CD4-positive, alpha-beta T cell treated with Interferon alpha-2 for 1 hour (primary cell): ENCODE measurements around the gene NDUFS2.

Source experiments
- DNase-seq, 2 donors: peaks; one replicate each; pipeline ENCODE4 v3.0.0-alpha.2; 2020 to 2022

The NDUFS2 gene

DNA sequence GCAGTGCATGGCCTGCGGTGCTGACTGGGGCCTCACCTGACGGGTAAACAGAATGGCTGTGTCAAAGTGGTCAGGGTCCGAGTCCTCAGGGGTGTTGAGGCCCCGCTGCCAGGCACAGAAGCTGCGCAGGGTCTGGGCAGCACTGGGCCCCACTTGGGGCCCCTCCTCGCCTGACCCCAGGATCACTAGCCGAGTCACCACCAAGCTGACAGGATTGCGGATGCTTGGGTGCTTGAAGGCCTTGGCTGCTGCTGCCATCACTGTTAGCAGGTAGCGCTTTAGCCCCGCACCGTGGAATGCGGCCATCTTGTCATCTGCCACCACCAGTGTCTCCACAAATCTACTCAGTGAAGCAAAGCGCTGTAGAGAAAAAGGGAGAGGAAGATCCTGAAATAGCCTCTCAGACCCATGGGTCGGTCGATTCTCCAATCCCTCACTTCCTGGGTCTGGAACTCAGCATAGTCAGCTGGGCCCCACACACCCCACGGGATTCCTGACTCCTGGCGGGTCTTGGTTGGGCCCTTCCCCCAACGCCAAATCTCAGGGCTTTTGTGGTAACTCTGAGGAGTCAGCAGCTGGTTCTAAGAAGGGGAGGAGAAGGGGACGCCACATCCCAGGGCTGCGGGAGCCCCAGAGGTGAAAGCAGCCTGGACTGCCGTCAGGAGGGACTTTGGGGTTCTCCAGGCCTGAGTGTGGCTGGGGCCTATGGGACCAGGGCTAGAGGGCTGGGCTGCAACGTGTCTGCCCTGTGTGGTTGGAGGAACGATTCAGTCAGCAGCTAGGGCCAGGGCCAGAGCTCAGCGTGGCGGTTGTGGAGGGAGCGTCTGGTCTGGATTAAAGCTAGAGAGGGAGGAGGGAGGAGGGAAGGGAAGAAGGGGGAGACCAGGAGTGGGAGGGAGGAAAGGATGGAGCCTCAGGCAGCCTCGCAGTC lies 5.4 kb upstream of the NDUFS2 start:
- no peak for DNase-seq

DNA sequence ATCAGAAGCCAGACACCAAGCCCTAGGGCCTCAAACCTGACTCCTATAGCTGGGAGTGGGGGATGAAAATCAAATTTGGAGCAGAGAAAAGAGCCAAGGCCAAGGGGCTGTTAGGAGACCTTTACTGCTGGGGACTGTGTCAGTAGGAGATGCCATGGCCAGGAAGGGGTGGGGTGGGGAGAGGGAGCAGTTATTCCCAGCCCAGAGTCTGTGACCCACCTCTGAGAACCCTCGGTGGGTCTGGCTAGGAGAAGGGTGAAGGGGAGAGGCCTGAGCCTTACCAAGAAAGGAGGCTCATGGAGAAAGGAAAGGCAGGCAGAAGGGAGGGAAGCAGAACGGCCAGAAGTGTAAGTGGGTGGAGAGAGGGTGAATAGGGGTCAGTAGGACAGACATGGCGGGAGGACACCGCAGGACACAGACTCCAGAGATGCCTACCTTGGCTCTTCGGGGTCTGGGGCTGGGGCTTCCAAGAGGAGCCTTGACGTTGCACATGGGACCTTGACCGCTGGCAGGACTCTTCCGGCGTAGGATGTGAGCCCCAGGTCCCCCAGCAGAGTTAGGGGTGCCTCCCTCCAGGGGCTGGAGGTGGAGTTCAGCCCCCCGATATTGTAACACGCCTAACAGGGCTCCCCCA lies 4.5 kb upstream of the NDUFS2 start:
- DNase-seq = no peak

DNA sequence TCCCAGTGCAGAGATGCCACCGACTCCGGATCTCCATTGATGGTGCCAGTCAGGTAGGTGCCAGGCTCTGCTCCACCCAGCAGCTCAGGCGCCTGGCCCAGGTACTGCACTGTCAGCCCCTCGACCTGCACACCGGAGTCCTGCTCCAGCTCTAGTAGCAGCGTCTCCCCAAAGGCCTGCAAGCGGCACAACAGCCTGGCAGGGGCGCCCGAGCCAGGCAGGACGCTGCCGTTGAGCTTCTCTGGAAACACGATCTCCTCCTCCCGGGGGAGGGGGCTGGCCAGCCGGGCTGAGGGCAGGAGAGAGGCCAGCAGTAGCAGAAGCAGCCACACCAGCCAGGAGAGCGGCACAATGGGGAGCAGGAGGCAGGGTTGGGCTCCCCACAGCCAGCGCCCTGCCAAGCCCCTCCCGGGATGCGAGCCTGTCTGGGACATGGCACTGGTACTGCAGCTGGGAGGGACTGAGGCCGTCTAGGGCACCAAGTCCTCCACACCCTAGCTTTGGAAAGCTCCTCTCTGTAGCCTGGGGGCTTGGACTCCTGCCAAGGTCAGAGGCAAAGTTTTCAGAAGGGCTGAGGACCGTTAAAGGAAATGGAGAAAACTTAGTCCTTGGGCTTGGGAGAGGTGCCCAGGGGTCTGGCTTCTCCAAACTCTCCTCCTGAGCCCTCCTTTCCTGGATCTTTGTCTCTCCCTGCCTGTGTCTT lies 3.8 kb upstream of the NDUFS2 start:
- no peak for DNase-seq

DNA sequence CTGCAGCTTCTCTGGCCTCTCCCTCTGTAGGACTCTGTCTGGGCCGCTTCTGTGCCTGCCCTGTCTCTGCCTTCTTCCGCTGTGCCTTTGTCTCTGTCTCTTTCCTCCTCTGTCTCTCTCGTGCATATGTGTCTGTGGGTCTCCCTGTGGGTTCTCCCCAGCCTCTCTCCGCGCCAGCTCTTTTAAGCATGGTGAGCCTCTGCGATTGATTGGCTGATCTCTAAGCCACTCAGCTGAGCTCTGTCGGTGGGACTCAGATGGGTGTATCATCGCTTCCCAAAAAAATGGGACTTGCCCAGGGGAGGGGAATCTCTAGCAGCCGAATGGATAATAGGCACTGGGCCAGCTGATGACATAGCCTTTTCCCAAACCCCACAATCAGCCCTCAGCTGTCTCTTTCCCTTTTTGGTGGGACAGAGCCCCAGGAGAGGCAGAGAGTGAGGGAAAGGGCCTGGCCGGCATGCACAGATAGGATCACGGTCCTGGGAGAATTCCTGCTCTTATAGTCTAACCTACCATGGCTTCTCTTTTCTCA lies 3.2 kb upstream of the NDUFS2 start, which contains the start of gene ADAMTS4:
Gene ADAMTS4, minus strand, starts transcription at position 158 of the 535 bp plus-strand sequence. CDS start 427 bp downstream, outside the sequence.
- no peak for DNase-seq

DNA sequence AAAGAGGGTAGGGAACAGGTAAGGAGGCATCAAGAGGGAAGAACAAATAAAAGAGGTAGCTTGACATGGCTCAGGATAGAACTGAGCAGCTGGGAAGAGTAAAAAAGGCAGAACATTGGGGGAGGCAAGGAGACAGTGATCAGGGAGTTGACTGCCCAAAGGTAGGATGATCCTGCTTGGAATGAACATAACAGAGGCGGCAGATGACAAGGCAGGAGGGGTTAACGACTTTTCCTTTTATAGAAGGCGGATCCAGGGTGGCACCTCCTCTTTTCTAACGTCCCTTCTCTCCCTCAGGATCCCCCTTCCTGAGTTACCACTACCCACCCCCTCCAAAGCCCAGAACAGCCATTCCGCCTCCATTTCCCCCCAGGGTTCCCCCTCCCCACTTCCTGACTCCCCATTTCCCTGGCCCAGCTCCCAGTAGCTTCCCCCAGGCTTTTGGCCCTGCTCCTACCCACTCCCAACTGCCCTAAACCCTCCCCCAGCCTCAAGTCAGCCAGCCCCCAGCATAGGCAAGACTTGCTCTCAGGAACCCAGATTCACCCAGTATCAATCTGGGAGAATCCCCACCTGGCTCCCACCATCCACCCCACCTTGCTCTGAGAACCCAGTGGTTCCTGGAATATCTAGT lies 2.5 kb upstream of the NDUFS2 start:
- no peak for DNase-seq

DNA sequence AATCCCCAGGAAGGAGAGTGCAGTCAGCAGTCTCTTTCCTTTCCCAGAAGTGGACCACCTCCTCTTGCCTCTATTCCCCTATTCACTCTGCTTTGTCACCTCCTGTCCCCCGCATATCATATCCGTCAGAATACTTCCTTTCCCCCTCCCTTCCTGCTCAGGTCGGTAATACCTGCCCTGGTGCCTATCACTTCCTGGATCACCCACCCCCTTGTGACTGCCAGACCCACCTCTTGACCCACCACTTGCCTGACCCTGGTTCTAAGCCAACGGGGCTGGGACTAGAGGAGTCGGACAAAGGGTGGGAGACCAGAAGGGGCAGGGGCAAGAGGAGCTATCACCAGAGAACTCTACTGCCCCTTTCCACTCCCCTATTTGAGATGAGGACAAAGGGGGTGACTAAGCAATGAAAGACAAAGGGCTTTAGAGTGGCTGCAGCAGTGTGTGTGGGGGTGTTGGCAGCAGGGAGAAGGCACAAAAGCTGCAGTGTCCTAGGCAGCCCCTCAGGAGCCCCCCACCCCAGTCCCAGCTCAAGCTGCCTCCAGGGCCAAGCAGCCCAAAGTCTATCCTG lies 1.7 kb upstream of the NDUFS2 start:
- DNase-seq = peak; percentile 30 to 71

DNA sequence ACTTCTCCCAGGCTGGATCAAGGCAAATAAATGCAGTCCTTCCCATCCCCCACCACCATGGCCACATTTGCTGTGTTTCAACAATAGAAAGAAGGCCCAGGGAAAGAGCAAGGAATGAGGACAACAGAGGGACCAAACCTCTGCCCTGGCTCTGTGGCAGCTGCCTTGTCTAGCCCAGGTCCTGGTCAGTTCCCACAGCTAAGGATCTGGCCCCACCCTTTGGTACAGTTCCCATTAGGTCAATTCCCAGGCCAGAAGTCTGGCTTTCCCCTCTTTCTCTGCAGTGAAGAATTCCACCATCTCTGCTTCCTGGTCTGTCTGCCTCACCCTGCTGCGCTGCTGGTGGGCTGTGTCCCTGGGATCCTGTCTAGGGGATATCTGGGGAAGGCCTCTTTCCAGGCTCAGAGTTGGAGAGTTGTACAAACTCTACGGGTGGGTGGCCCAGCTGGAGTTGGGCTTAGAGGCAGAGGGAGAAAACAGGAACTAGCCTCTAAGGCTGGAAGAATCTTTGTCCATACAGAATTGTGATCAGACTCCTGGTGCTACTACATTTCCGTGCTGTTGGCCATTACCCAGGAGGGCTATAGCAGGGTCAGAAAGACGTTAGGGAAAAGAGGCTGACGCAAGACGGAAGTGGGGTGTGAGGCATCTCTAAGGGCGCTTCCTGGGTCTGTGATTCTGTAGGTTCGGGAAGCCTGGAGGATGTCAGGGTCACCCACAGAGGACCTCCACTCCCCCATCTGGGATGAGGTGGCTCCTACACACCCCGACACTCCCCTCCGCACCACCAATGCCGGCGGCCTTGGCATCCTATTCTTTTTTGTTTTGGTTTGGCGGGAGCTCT lies 953 bp upstream of the NDUFS2 start:
- DNase-seq = no peak

DNA sequence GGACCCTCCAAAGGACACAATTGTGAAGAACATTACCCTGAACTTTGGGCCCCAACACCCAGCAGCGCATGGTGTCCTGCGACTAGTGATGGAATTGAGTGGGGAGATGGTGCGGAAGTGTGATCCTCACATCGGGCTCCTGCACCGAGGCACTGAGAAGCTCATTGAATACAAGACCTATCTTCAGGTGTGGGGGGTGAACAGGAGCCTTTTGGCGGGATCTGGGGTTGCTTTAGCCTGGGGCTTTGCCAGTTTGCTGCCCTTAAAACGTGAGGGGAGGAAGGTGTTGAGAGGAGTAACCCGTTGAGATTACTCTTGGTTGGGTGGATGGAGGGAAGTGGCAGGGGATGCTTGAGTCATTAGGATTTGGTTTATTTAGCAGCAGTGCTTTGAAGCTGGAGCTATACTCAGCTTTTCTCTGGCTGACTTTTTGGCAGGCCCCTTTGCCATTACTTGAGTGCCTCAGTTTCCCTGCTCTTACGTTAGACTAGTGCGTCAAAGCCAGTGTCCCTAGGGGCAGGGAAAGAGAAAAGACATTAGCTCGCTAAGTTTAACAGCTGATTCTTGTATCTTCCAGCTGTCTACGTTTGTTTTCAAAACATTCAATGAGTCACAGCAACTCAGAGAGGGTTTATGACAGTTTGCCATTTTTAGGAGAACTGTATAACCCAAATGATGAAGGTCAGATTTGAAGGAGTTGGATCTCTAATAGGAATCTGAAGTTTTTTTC lies 4.4 kb downstream of the NDUFS2 start:
- DNase-seq = no peak

DNA sequence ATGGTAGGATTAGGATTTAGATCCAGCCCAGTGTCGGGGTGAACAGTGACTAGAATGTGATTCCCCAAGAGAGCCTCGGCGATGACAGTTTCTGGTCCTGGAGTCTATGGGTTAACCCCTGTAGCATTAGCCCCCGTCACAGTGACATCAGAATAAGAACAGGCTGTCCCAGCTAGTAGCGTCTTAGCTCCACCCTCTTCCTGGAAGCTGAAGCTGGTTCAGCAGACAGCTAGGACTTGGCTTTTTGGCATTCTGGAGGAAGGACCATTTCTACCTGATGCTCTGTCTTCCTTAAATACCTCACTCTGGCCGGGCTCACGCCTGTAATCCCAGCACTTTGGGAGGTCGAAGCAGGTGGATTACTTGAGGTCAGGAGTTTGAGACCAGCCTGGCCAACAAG lies 5.0 kb downstream of the NDUFS2 start:
- DNase-seq = no peak

DNA sequence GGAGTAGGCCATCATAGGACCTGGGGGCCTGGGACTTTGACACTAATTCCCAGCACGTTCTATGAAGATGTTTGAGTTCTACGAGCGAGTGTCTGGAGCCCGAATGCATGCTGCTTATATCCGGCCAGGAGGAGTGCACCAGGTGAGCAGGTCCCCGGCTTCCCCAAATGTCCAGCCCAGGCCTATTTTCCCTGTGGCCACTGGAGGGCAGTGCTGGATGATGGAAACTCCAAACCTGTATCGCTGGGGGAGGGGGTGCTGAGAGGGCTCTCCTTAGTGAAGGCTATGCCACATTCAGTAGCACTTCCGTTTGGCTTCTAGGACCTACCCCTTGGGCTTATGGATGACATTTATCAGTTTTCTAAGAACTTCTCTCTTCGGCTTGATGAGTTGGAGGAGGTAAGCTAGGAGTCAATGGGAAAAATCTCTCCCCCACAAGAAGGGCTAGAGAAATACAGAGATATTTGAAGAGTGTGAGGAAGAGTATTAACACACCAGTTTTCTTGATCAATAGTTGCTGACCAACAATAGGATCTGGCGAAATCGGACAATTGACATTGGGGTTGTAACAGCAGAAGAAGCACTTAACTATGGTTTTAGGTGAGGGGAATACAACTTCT lies 7.7 kb downstream of the NDUFS2 start:
- peak; percentile 78 to 83 for DNase-seq

DNA sequence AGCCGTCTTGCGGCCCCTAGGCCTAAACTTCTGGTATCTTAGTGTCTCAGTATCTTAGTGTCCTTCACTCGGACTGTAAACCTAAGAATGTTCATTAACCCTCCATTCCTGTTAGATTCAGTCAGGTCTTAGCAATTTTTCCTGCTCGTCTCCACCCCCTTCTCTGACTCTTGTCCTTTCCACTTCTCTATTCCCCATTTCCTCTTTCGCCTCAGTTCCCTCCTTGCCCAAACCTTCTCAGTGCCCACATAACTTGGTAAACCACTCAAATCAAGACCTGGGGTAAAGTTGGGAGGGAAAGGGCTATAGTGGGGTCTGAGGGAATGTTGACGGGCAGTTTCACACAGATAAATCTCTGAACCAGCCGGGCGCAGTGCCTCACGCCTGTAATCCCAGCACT lies 12.2 kb downstream of the NDUFS2 start:
- DNase-seq = no peak

DNA sequence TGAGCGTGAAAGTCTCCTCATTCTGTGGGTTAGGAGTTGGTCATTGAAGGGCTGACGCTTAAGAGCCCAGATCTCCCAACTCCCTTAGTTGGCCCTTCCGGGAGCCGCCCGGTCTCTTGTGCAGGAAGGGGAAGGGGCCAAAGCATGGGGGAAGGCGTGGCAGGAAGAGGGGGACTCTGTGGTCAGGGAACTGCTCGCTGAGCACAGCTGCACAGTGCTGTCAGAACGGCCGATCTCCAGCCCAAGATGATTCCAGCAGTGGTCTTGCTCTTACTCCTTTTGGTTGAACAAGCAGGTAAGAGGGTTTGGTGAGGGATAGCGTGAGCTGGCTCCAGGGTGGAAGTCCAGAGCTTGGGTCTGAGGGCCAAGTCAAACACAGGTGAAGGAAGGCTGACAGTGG lies 12.9 kb downstream of the NDUFS2 start, which contains the start of gene FCER1G:
Gene FCER1G, plus strand, starts transcription at position 220 of the 400 bp plus-strand sequence. Its CDS starts 27 bp downstream, at position 247.
- DNase-seq = peak in 1 of 2 donors; percentile 71

DNA sequence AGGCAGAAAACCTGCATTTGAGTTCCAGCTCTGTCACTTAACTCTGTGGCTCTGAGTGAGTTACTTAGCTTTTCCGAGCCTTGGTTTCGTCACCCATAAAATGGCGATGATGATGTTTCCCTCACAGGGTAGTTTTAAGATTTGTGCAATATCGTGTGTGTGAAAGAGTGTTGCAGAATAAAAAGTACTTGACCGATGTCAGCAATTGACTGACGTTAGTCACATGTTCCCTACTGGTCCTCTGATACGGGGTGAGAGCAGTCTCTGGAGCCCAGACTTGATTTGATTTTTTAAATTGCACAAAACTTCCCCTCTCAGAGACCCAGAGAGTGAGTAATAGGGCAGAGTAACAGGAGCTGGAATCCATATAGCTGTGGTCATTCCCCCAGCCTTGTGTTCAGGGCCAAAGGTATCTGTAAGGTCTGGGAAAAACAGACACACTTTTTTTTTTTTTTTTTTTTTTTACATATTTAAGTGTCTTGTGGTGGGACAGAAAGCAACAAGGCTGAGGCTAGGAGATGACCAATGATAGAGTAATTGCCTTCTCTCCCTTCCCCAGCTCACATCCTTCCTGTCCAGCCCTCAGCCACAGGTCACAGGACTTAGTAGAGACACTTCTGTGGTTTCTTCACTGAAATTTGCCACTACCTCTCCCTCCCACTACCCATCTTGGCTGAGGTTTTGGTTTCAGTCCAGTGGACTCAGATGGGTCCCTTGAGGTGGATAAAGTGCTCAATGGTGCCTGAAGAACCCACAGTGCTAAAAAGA lies 15.0 kb downstream of the NDUFS2 start:
- peak; percentile 28 to 60 for DNase-seq

DNA sequence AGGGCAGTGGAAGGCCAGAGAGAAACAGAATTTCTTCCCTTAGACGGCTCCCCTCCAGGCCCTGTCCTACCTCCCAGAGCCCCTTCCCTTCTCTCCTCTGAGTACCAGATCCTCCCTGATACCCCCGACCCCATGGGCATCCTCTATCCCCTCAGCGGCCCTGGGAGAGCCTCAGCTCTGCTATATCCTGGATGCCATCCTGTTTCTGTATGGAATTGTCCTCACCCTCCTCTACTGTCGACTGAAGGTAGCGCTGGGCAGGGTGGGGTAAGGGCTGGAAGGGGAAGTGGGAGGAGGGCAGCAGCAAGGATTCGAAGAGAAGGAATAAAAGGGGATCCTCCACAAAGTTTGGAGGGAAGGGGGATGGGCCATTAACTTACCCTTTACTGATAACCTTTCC lies 15.7 kb downstream of the NDUFS2 start:
- DNase-seq = no peak

DNA sequence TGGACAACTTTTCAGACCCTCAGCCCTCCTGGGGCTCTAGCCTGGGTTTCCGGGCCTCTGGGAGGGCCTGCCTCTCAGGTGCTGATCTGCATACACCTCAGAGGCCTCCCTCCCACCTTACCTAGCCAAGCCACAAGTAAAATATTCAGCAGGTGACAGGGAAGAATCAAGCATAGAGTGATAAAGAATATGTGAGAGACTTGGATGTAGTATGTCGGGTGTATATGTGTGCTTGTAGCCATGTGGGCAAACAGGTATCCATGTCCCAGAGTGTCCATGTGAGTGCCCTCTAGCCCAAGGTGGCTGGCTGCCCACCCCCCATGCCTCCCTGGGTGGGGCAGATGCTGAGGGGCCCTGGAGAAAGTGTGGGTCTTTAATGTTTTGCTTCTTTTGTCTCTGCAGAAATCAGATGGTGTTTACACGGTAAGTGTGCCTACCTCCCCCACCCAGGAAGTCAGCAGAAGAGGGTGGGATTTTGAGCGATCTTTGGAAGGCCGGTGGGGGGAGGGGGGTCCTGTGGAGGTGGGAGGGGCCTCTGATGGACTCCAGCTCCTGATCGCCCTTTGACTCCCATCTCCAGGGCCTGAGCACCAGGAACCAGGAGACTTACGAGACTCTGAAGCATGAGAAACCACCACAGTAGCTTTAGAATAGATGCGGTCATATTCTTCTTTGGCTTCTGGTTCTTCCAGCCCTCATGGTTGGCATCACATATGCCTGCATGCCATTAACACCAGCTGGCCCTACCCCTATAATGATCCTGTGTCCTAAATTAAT lies 16.3 kb downstream of the NDUFS2 start:
- DNase-seq = no peak

DNA sequence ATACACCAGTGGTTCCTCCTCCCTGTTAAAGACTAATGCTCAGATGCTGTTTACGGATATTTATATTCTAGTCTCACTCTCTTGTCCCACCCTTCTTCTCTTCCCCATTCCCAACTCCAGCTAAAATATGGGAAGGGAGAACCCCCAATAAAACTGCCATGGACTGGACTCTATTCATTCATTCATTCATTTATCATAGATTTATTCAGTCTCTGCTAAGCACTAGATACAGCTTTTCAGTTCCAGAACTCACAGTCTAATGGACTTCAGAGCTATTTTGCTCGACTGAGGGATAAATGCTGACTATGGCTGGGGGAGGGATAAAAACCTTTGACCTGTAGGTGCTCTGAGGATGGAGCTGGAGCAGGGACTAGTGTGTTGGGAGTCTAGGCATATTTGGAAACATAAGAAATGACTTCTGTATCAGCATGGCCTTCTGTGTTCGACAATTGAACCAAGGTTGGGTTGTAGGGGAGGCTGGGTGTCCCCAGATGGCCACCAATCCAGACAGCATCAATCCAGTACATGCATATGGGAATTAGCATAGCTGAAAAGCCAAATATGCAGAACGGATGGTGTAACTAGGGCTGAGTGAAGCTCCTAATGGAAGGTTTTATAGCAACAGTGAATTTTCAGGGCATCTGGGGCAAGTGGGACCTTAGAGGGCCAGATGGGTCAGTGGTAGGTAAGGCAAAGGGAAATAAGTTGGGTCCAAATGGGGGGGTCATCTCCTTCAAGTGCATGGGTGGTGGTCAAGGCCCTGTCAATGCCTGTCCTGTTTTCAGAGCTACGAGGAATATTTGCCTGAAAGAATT lies 17.1 kb downstream of the NDUFS2 start:
- DNase-seq = no peak

DNA sequence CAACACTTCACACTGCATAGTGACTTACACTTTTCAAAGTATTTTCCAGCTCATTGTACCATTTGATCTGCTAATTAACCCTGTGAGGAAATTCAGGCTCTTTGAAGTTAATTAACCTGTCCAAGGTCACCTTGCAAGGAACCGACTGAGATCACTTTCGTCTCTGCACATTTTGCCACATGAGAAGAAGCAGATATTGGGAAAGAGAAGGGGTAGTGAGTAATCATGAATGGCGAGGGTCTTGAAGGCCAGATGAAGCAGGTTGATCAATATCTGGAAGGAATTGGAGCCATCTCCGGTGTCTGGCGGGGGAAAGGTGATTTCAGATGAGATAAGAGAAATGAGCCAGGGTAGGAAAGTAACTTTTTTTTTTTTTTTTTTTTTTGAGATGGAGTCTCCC lies 17.8 kb downstream of the NDUFS2 start:
- no peak for DNase-seq
